Measurements from ENCODE around the gene PKDREJ. TPM values are rescaled to one million over a fixed set of nuclear protein-coding genes. Genes with fewer than 3 reads are reported as not detected.
A peak's percentile ranks its signal among the peaks of the same experiment; 100 is the strongest.

Gene PKDREJ
- total RNA-seq, 4 donors from 2014 or later: not detected

DNA sequence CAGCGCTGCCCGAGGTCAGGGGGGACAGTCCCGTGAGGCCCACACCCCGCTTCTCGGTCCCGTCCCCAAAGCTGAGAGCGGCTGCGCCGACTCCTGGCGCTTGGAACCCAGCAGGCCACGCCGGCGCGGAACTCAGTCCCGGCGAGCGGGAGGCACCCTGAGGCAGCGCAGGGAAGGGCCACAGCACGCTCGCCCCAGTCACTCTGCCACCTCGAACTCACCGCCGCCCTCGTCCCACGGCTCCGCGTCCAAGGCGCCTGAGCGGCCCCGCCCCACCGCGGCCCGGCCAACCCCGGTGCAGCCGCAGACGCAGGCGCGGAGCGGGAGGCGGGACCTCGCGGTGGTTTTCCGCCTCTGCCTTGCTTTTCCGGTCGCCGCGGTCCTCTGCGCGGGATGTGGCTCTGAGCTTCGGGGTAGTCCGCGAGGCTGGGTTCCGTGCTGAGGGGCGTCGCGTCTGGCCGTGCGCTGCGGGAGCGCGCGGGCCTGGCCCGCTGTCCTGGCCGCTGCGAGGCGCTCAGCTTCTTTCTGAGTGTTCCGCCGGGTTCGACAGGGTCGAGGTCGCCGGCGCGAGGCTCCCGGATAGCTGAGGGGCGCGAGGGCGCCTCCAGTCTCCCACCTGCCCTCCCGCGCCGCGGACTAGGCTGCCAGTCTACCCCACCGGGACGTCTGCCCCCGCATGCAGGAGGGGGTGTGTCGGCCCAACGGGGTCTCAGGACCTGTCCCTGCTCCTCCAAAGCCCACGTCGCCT, 12.9 kb downstream of the PKDREJ start, which contains the start of gene CDPF1:
TSS of gene CDPF1 (minus strand) at position 259 of the 748 bp plus-strand sequence. CDS start 2,009 bp downstream, outside the sequence.
- H3K36me3 ChIP-seq: no peaks in the 10 kb centered on the region
- in situ Hi-C loops (cut with MboI; ENCODE audit: low sequenced_read_pairs in 4 of 4): no loop called here
- H3K27ac ChIP-seq: peak within 1 kb of the TSS; percentile 91 to 96 (median 94)
- TF ChIP-seq CTCF (IDR thresholded peaks at IDR 0.05 in 4 of 5, conservative IDR thresholded peaks at IDR 0.05 in 1 of 5): peak in 1 of 5 experiments; percentile 12
- TF ChIP-seq POLR2A (IDR thresholded peaks at IDR 0.05): peak; percentile 89 to 90
- peaks cover 17 to 28% of the 10 kb centered on the region in 2 donors for H3K4me1 ChIP-seq
- ATAC-seq (peak; percentile 86 to 87), DNase-seq (peak; percentile 86)
- H3K9me3 ChIP-seq: no peaks in the 10 kb centered on the region
- H3K4me3 ChIP-seq: peak within 1 kb of the TSS; percentile 85 to 96 (median 87)
- intact Hi-C loops (cut with DNase I; ENCODE audit: low total_unique reads): loop anchor here (1.0 to 5.0 kb wide), 4 partner anchors 17 to 99 kb away; partner anchors contain the start of genes GTSE1 and PPARA
- H3K27me3 ChIP-seq: no peaks in the 10 kb centered on the region

DNA sequence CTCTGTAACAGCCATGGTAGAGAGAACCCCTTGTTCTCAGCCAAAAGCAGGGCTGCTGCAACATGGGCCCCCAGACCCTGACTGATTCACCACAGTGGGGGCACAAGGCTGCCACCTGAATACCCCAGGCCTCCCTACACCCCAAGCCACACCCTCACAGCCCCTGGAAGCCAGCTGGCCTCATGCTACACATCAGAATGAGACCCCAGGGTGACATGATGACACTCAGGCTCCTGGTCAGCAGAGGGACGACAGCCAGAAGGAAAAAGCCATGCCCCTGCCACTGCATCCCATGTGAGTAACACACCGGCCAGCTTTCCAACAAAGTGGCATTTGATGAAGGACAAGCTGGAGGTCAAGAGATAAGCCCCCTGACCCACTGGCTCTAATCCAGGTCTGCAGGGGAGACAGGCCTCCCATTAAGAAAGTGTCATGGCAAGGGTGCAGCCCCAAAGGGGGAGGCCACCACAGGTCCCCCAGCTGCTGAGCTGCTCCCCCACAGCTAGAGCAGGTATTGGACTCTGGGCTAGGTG, 15.6 kb downstream of the PKDREJ start:
- no peak for ATAC-seq
- Histone ChIP-seq H3K36me3 (peaks cover 0 to 9% of the 10 kb centered on the region in 2 donors), H3K27me3 (no peaks in the 10 kb centered on the region), H3K4me3 (no peak overlapping the region), H3K9me3 (no peaks in the 10 kb centered on the region), H3K4me1 (peaks cover 19 to 30% of the 10 kb centered on the region in 2 donors), H3K27ac (no peak overlapping the region)
- in situ Hi-C loops (cut with MboI; ENCODE audit: low sequenced_read_pairs in 4 of 4) (no loop called here), intact Hi-C loops (cut with DNase I; ENCODE audit: low total_unique reads) (no loop called here)
- TF ChIP-seq CTCF (IDR thresholded peaks at IDR 0.05 in 4 of 5, conservative IDR thresholded peaks at IDR 0.05 in 1 of 5) (no peak), POLR2A (IDR thresholded peaks at IDR 0.05) (no peak)
- DNase-seq: no peak

- no peaks in the 10 kb centered on the region for H3K9me3 ChIP-seq
- no peak for ATAC-seq
- H3K36me3 ChIP-seq: peaks cover 0 to 9% of the 10 kb centered on the region in 2 donors
- H3K27ac ChIP-seq: peak overlapping the region in 2 of 4 donors; percentile 9 to 71
- intact Hi-C loops (cut with DNase I; ENCODE audit: low total_unique reads) (no loop called here), in situ Hi-C loops (cut with MboI; ENCODE audit: low sequenced_read_pairs in 4 of 4) (no loop called here)
- DNase-seq: no peak
- no peak overlapping the region for H3K4me3 ChIP-seq
- H3K27me3 ChIP-seq: no peaks in the 10 kb centered on the region
- TF ChIP-seq POLR2A (IDR thresholded peaks at IDR 0.05) (no peak), CTCF (IDR thresholded peaks at IDR 0.05 in 4 of 5, conservative IDR thresholded peaks at IDR 0.05 in 1 of 5) (no peak)
- peaks cover 17 to 31% of the 10 kb centered on the region in 2 donors for H3K4me1 ChIP-seq
These were observed 17.0 kb downstream of the PKDREJ start for GRCh38 chr22:46246178-46246577.

GRCh38 chr22:46245511-46245910, 17.6 kb downstream of the PKDREJ start:
- Histone ChIP-seq H3K27ac (peak overlapping the region; percentile 9 to 71 (median 66)), H3K4me3 (no peak overlapping the region), H3K27me3 (no peaks in the 10 kb centered on the region), H3K4me1 (peaks cover 21 to 32% of the 10 kb centered on the region in 2 donors), H3K9me3 (no peaks in the 10 kb centered on the region), H3K36me3 (peaks cover 0 to 9% of the 10 kb centered on the region in 2 donors)
- ATAC-seq (peak in 1 of 2 donors; percentile 44), DNase-seq (peak; percentile 32 to 68)
- in situ Hi-C loops (cut with MboI; ENCODE audit: low sequenced_read_pairs in 4 of 4): no loop called here
- TF ChIP-seq POLR2A (IDR thresholded peaks at IDR 0.05): no peak
- TF ChIP-seq CTCF (IDR thresholded peaks at IDR 0.05 in 4 of 5, conservative IDR thresholded peaks at IDR 0.05 in 1 of 5): no peak
- intact Hi-C loops (cut with DNase I; ENCODE audit: low total_unique reads): no loop called here
